ENCODE data around the gene RNF181.

DNA sequence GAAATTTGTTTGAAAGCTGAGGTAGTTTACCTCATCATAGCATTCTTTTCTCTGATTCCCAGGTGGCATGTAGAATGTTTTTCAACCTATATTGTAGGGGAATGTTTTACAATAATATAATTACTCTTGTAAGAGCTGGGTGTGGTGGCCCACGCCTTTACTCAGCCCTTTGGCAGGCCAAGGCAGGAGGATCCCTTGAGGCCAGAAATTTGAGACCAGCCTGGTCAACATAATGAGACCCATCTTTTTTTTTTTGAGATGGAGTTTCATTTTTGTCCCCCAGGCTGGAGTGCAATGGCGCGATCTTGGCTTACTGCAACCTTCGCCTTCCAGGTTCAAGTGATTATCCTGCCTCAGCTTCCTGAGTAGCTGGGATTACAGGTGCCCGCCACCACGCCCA is 24.1 kb downstream of the RNF181 start:
- TF ChIP-seq, protein P1, sequence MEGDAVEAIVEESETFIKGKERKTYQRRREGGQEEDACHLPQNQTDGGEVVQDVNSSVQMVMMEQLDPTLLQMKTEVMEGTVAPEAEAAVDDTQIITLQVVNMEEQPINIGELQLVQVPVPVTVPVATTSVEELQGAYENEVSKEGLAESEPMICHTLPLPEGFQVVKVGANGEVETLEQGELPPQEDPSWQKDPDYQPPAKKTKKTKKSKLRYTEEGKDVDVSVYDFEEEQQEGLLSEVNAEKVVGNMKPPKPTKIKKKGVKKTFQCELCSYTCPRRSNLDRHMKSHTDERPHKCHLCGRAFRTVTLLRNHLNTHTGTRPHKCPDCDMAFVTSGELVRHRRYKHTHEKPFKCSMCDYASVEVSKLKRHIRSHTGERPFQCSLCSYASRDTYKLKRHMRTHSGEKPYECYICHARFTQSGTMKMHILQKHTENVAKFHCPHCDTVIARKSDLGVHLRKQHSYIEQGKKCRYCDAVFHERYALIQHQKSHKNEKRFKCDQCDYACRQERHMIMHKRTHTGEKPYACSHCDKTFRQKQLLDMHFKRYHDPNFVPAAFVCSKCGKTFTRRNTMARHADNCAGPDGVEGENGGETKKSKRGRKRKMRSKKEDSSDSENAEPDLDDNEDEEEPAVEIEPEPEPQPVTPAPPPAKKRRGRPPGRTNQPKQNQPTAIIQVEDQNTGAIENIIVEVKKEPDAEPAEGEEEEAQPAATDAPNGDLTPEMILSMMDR (conservative IDR thresholded peaks at IDR 0.05 in 1 of 2, IDR thresholded peaks at IDR 0.05 in 1 of 2; ENCODE audit: extremely low read depth in 1 of 2, insufficient read depth in 1 of 2, low read depth in 1 of 2, low read length in 2 of 2) = no peak
- TF ChIP-seq EZH2 (IDR thresholded peaks at IDR 0.05; ENCODE audit: borderline replicate concordance, low read length) = no peak

Data from mammary epithelial cell (primary cell).